Mesendoderm (in vitro differentiated cells): ENCODE results near the gene RAC2.

Experiments used
- DNase-seq: peaks from one replicate; pipeline ENCODE4 v3.0.0; 2013
- H2AK5ac ChIP-seq: 2 replicates; pipeline ENCODE4 v1.6.1; 2013; ENCODE audit warnings: low read length, inconsistent platforms
- H2BK120ac ChIP-seq: 2 replicates; pipeline ENCODE4 v1.6.1; 2013; ENCODE audit warnings: low read depth, mild to moderate bottlenecking, low read length, moderate library complexity, mixed read lengths
- H2BK15ac ChIP-seq: replicated peaks from 2 replicates; pipeline ENCODE4 v1.6.1; 2013; ENCODE audit warnings: low read depth, mild to moderate bottlenecking, moderate library complexity
- H2BK5ac ChIP-seq: 2 replicates; pipeline ENCODE4 v1.6.1; 2013; ENCODE audit warnings: low read length, inconsistent platforms
- H3K18ac ChIP-seq: 2 replicates; pipeline ENCODE4 v1.6.1; 2013; ENCODE audit warnings: mild to moderate bottlenecking, low read length, mixed read lengths
- H3K23ac ChIP-seq: one replicate; pipeline ENCODE4 v1.6.1; 2013; ENCODE audit warnings: low read length
- H3K27ac ChIP-seq: 2 replicates; pipeline ENCODE4 v1.5.1; 2013; ENCODE audit warnings: low read depth, mild to moderate bottlenecking, inconsistent platforms, low read length, moderate library complexity
- H3K27me3 ChIP-seq: 2 replicates; pipeline ENCODE4 v1.6.1; 2013; ENCODE audit warnings: low read length, control low read depth, mild to moderate bottlenecking, inconsistent platforms; ENCODE audit not compliant: insufficient read depth, poor library complexity
- H3K36me3 ChIP-seq: 2 replicates; pipeline ENCODE4 v1.6.1; 2013; ENCODE audit warnings: low read length, inconsistent platforms; ENCODE audit not compliant: control insufficient read depth, insufficient read depth
- H3K4ac ChIP-seq: one replicate; pipeline ENCODE4 v1.6.1; 2013; ENCODE audit warnings: low read depth, mild to moderate bottlenecking, low read length, moderate library complexity
- H3K4me1 ChIP-seq: 2 replicates; pipeline ENCODE4 v1.6.1; 2013; ENCODE audit warnings: low read depth, low read length, inconsistent platforms; ENCODE audit not compliant: control insufficient read depth
- H3K4me2 ChIP-seq: 2 replicates; pipeline ENCODE4 v1.6.1; 2013; ENCODE audit warnings: low read length
- H3K4me3 ChIP-seq: 2 replicates; pipeline ENCODE4 v1.5.1; 2013; ENCODE audit warnings: mild to moderate bottlenecking, low read length
- H3K56ac ChIP-seq: one replicate; pipeline ENCODE4 v1.6.1; 2013; ENCODE audit warnings: low read length
- H3K79me1 ChIP-seq: 2 replicates; pipeline ENCODE4 v1.6.1; 2013; ENCODE audit warnings: low read length, inconsistent platforms
- H3K79me2 ChIP-seq: 2 replicates; pipeline ENCODE4 v1.6.1; 2013; ENCODE audit warnings: mild to moderate bottlenecking, low read length; ENCODE audit not compliant: control insufficient read depth, insufficient read depth
- H3K9ac ChIP-seq: 2 replicates; pipeline ENCODE4 v1.6.1; 2013; ENCODE audit warnings: low read length, inconsistent platforms
- H4K5ac ChIP-seq: one replicate; pipeline ENCODE4 v1.6.1; 2013; ENCODE audit warnings: low read length
- H4K8ac ChIP-seq: one replicate; pipeline ENCODE4 v1.6.1; 2013; ENCODE audit warnings: low read depth, mild to moderate bottlenecking, control low read depth, low read length, moderate library complexity
- WGBS: extraction: QIAGEN DNeasy Blood & Tissue Kit; methylation state at CpG from one replicate; pipeline ENCODE4 v1.1.7; 2013; ENCODE audit warnings: low lambda C conversion rate, missing lambda C conversion rate; ENCODE audit not compliant: insufficient coverage; ENCODE audit errors: extremely low coverage; 5-methylcytosine and 5-hydroxymethylcytosine counted together

The RAC2 gene

GRCh38 chr22:37258005-37258752 lies 14.1 kb upstream of the RAC2 start:
- Histone ChIP-seq H4K8ac (no peak overlapping the region), H3K4me3 (no peak overlapping the region), H3K18ac (no peak overlapping the region), H3K79me1 (no peaks in the 10 kb centered on the region), H3K9ac (no peak overlapping the region), H3K79me2 (no peaks in the 10 kb centered on the region), H2BK5ac (no peak overlapping the region), H2BK15ac (no peak overlapping the region), H3K27me3 (no peaks in the 10 kb centered on the region), H3K4me2 (no peak overlapping the region), H3K23ac (no peak overlapping the region), H3K56ac (no peak overlapping the region), H2AK5ac (no peak overlapping the region), H3K27ac (no peak overlapping the region), H3K4me1 (no peaks in the 10 kb centered on the region), H4K5ac (no peak overlapping the region), H3K4ac (no peak overlapping the region), H2BK120ac (no peak overlapping the region), H3K36me3 (no peaks in the 10 kb centered on the region)
- WGBS, result no CpG with 5 or more reads among the region's 9 CpGs
- DNase-seq, result no peak

GRCh38 chr22:37256075-37256726 lies 12.1 kb upstream of the RAC2 start:
- H3K23ac ChIP-seq, result no peak overlapping the region
- no peak overlapping the region for H3K9ac ChIP-seq
- H2BK15ac ChIP-seq, result no peak overlapping the region
- no peak overlapping the region for H3K27ac ChIP-seq
- no peak overlapping the region for H2BK120ac ChIP-seq
- no peak overlapping the region for H3K4me2 ChIP-seq
- H3K27me3 ChIP-seq, result no peaks in the 10 kb centered on the region
- no peak overlapping the region for H2BK5ac ChIP-seq
- H4K8ac ChIP-seq, result no peak overlapping the region
- no peak overlapping the region for H3K18ac ChIP-seq
- H4K5ac ChIP-seq, result no peak overlapping the region
- no peaks in the 10 kb centered on the region for H3K36me3 ChIP-seq
- H3K4me3 ChIP-seq, result no peak overlapping the region
- no peak overlapping the region for H2AK5ac ChIP-seq
- no peaks in the 10 kb centered on the region for H3K79me2 ChIP-seq
- WGBS, result no CpG with 5 or more reads among the region's 10 CpGs
- no peaks in the 10 kb centered on the region for H3K4me1 ChIP-seq
- H3K79me1 ChIP-seq, result no peaks in the 10 kb centered on the region
- no peak overlapping the region for H3K4ac ChIP-seq
- no peak for DNase-seq
- no peak overlapping the region for H3K56ac ChIP-seq

GRCh38 chr22:37255558-37256006 lies 11.5 kb upstream of the RAC2 start:
- Histone ChIP-seq H2BK5ac (no peak overlapping the region), H3K4me3 (no peak overlapping the region)

DNA sequence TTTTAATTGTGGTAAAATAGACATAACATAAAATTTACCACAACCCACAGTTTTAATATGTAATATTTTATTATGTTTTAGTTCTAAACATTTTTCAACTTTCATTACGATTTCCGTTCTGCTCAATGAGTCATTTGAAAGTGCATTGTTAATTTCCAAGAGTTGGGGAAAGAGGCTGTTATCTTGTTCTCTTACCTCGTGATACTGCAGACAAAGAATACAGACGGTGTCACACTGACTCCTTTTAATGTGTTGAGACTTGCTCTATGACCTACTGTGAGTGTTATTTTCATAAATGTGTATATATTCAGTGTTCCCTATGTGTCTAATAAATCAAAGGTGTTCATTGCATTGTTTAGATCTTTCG lies 10.8 kb upstream of the RAC2 start:
- no peak for DNase-seq
- Histone ChIP-seq H3K23ac (no peak overlapping the region), H2BK15ac (no peak overlapping the region), H3K4me1 (no peaks in the 10 kb centered on the region), H3K56ac (no peak overlapping the region), H3K18ac (no peak overlapping the region), H3K27ac (no peak overlapping the region), H3K9ac (no peak overlapping the region), H3K79me1 (no peaks in the 10 kb centered on the region), H4K8ac (no peak overlapping the region), H3K79me2 (no peaks in the 10 kb centered on the region), H3K27me3 (no peaks in the 10 kb centered on the region), H3K4me3 (no peak overlapping the region), H4K5ac (no peak overlapping the region), H3K36me3 (no peaks in the 10 kb centered on the region), H3K4me2 (no peak overlapping the region), H3K4ac (no peak overlapping the region), H2BK120ac (no peak overlapping the region), H2AK5ac (no peak overlapping the region), H2BK5ac (no peak overlapping the region)
- WGBS, result no CpG with 5 or more reads among the region's 5 CpGs

More at GRCh38 chr22:37255558-37256006, 11.5 kb upstream of the RAC2 start:
- Histone ChIP-seq H3K56ac (no peak overlapping the region), H3K4ac (no peak overlapping the region), H3K79me1 (no peaks in the 10 kb centered on the region), H2BK120ac (no peak overlapping the region), H3K4me1 (no peaks in the 10 kb centered on the region), H2BK15ac (no peak overlapping the region), H3K36me3 (no peaks in the 10 kb centered on the region), H4K8ac (no peak overlapping the region), H4K5ac (no peak overlapping the region), H3K27me3 (no peaks in the 10 kb centered on the region), H2AK5ac (no peak overlapping the region), H3K27ac (no peak overlapping the region), H3K23ac (no peak overlapping the region), H3K9ac (no peak overlapping the region), H3K18ac (no peak overlapping the region), H3K4me2 (no peak overlapping the region), H3K79me2 (no peaks in the 10 kb centered on the region)
- DNase-seq, result no peak

GRCh38 chr22:37254209-37254866 lies 10.3 kb upstream of the RAC2 start:
- Histone ChIP-seq H3K9ac (no peak overlapping the region), H3K4me3 (no peak overlapping the region), H2BK5ac (no peak overlapping the region), H2AK5ac (no peak overlapping the region), H4K8ac (no peak overlapping the region), H3K23ac (no peak overlapping the region), H3K36me3 (no peaks in the 10 kb centered on the region), H3K4me1 (no peaks in the 10 kb centered on the region), H3K27me3 (no peaks in the 10 kb centered on the region), H3K18ac (no peak overlapping the region), H3K4me2 (no peak overlapping the region), H4K5ac (no peak overlapping the region), H3K27ac (no peak overlapping the region), H2BK120ac (no peak overlapping the region), H3K79me1 (no peaks in the 10 kb centered on the region), H3K4ac (no peak overlapping the region), H3K56ac (no peak overlapping the region), H3K79me2 (no peaks in the 10 kb centered on the region), H2BK15ac (no peak overlapping the region)
- no CpG with 5 or more reads among the region's 5 CpGs for WGBS
- DNase-seq, result no peak
